GM23338 (cell line): ENCODE data around the gene ACTR1A. TPM values are rescaled to one million over a fixed set of nuclear protein-coding genes. Genes with fewer than 3 reads are reported as not detected.

Source experiments
- ATAC-seq: fragments of 200-7000 bp; cut with Tn5 transposase; 3 replicates; pipeline ENCODE4 v1.9.1; 2020
- DNase-seq: peaks from one replicate; pipeline ENCODE4 v3.0.0-alpha.2; 2015; ENCODE audit warnings: low spot score
- H2AFZ ChIP-seq: fragments of 200-600 bp; sonication (generic); 2 replicates; pipeline ENCODE4 v1.8.0; 2016; ENCODE audit warnings: antibody characterized with exemption, mild to moderate bottlenecking, moderate library complexity
- H3F3A ChIP-seq: fragments of 200-600 bp; sonication (generic); replicated peaks from 2 replicates; pipeline ENCODE4 v1.8.0; 2017; ENCODE audit warnings: antibody characterized with exemption, mixed run types, low read depth
- H3K27ac ChIP-seq: fragments of 200-600 bp; sonication (generic); 2 replicates; pipeline ENCODE4 v1.6.1; 2016; ENCODE audit warnings: low read depth
- H3K27me3 ChIP-seq: fragments of 200-600 bp; sonication (generic); 2 replicates; pipeline ENCODE4 v1.8.0; 2016; ENCODE audit warnings: mild to moderate bottlenecking, mixed run types, moderate library complexity; ENCODE audit not compliant: insufficient read depth
- H3K36me3 ChIP-seq: fragments of 200-600 bp; sonication (generic); 2 replicates; pipeline ENCODE4 v1.8.0; 2016; ENCODE audit warnings: mild to moderate bottlenecking; ENCODE audit not compliant: insufficient read depth
- H3K4me1 ChIP-seq: fragments of 200-600 bp; sonication (generic); 2 replicates; pipeline ENCODE4 v1.8.0; 2016; ENCODE audit warnings: mild to moderate bottlenecking, moderate library complexity; ENCODE audit not compliant: insufficient read depth
- H3K4me2 ChIP-seq: fragments of 200-600 bp; sonication (generic); 2 replicates; pipeline ENCODE4 v1.7.1; 2017; ENCODE audit warnings: mixed run types
- H3K4me3 ChIP-seq: fragments of 200-600 bp; sonication (generic); 2 replicates; pipeline ENCODE4 v1.6.1; 2016; ENCODE audit warnings: mixed run types
- H3K79me2 ChIP-seq: fragments of 200-600 bp; sonication (generic); replicated peaks from 2 replicates; pipeline ENCODE4 v1.8.0; 2017; ENCODE audit warnings: mild to moderate bottlenecking; ENCODE audit not compliant: insufficient read depth
- H3K9me2 ChIP-seq: fragments of 200-600 bp; sonication (generic); 2 replicates; pipeline ENCODE4 v1.8.0; 2017; ENCODE audit not compliant: insufficient read depth
- H4K20me1 ChIP-seq: fragments of 200-600 bp; sonication (generic); replicated peaks from 2 replicates; pipeline ENCODE4 v1.8.0; 2017; ENCODE audit warnings: mild to moderate bottlenecking; ENCODE audit not compliant: insufficient read depth
- H3K27ac Mint-ChIP-seq: 2 replicates; pipeline ENCODE4 v1.8.0; 2020; ENCODE audit warnings: inconsistent platforms, mild to moderate bottlenecking, moderate library complexity, mixed read lengths
- H3K27me3 Mint-ChIP-seq: 3 replicates; pipeline ENCODE4 v1.8.0; 2022; ENCODE audit warnings: low read depth, mild to moderate bottlenecking, moderate library complexity, mixed read lengths, inconsistent platforms; ENCODE audit not compliant: insufficient read depth, poor library complexity
- H3K36me3 Mint-ChIP-seq: 3 replicates; pipeline ENCODE4 v1.8.0; 2021; ENCODE audit warnings: low read depth, mild to moderate bottlenecking, inconsistent platforms, moderate library complexity, mixed read lengths
- H3K4me1 Mint-ChIP-seq: 3 replicates; pipeline ENCODE4 v1.8.0; 2020; ENCODE audit warnings: mild to moderate bottlenecking, inconsistent platforms, mixed read lengths
- H3K4me3 Mint-ChIP-seq: 3 replicates; pipeline ENCODE4 v1.8.0; 2021; ENCODE audit warnings: moderate library complexity, mild to moderate bottlenecking, inconsistent platforms, mixed read lengths
- H3K9me3 Mint-ChIP-seq: 3 replicates; pipeline ENCODE4 v1.8.0; 2020; ENCODE audit warnings: moderate library complexity, mild to moderate bottlenecking, inconsistent platforms, mixed read lengths
- CREB1 ChIP-seq: fragments of 250-450 bp; sonication (Bioruptor Pico); IDR thresholded peaks from 2 replicates; pipeline ENCODE4 v1.5.0; 2020; ENCODE audit warnings: low read depth, mild to moderate bottlenecking, moderate library complexity
- EZH2 ChIP-seq: fragments of 200-600 bp; sonication (generic); IDR thresholded peaks from one replicate; pipeline ENCODE4 v1.8.0; 2017; ENCODE audit warnings: antibody characterized with exemption, mild to moderate bottlenecking, low read depth; ENCODE audit not compliant: unreplicated experiment
- EZH2phosphoT487 ChIP-seq: fragments of 200-600 bp; sonication (generic); IDR thresholded peaks from one replicate; pipeline ENCODE4 v1.8.1; 2018; ENCODE audit warnings: antibody characterized with exemption; ENCODE audit not compliant: unreplicated experiment
- JUNB ChIP-seq: IDR thresholded peaks from one replicate; pipeline ENCODE4 v1.6.1; 2016; ENCODE audit warnings: antibody characterized with exemption; ENCODE audit not compliant: unreplicated experiment
- NANOG ChIP-seq: IDR thresholded peaks from 2 replicates; pipeline ENCODE4 v1.6.1; 2016; ENCODE audit warnings: antibody characterized with exemption, borderline replicate concordance
- POLR2AphosphoS5 ChIP-seq: IDR thresholded peaks from 2 replicates; pipeline ENCODE4 v1.6.1; 2016; ENCODE audit warnings: antibody characterized with exemption, low read depth
- STAT1 ChIP-seq: IDR thresholded peaks from one replicate; pipeline ENCODE4 v1.6.1; 2016; ENCODE audit warnings: antibody characterized with exemption; ENCODE audit not compliant: unreplicated experiment
- ZNF114 ChIP-seq: fragments of 250-450 bp; sonication (Bioruptor Pico); IDR thresholded peaks from 2 replicates; pipeline ENCODE4 v1.5.0; 2020; ENCODE audit warnings: mild to moderate bottlenecking, moderate library complexity
- ZNF331 ChIP-seq: fragments of 250-450 bp; sonication (Bioruptor Pico); IDR thresholded peaks from 2 replicates; pipeline ENCODE4 v1.5.0; 2020; ENCODE audit warnings: low read depth, mild to moderate bottlenecking, moderate library complexity
- polyA plus RNA-seq: library from polyadenylated mRNA; unstranded; fragments of >200 nt; fragmentation: Nextera tagmentation; extraction: Ambion mirVana; gene quantifications from 2 replicates; pipeline ENCODE4 v1.2.1, GENCODE V29; 2016
- total RNA-seq: library from RNA; depleted of rRNA; stranded (reverse); fragments of >200 nt; shearing (Covaris generic); gene quantifications from 2 replicates; pipeline ENCODE4 v1.2.3, GENCODE V29; 2014
- TF ChIP-seq, protein P1 (sequence below): IDR thresholded peaks from one replicate; pipeline ENCODE4 v1.6.1; 2018; ENCODE audit warnings: antibody characterized with exemption; ENCODE audit not compliant: unreplicated experiment
- TF ChIP-seq, protein P2 (sequence below): IDR thresholded peaks from 2 replicates; pipeline ENCODE4 v1.6.1; 2016; ENCODE audit warnings: antibody characterized with exemption
- TF ChIP-seq, protein P3 (sequence below): fragments of 250-450 bp; sonication (Bioruptor Pico); IDR thresholded peaks from 2 replicates; pipeline ENCODE4 v1.5.0; 2020; ENCODE audit warnings: mild to moderate bottlenecking, moderate library complexity
- TF ChIP-seq, protein P4 (sequence below), 2 experiments: fragments of 200-600 bp in 1 of 2; sonication (generic) in 1 of 2; conservative IDR thresholded peaks; 2 replicates each; pipeline versions ENCODE4 v1.5.1 to v1.6.1; 2016 to 2017; ENCODE audit warnings: antibody characterized with exemption in 2 of 2, low read depth in 2 of 2, mild to moderate bottlenecking in 2 of 2, moderate library complexity in 1 of 2

Gene ACTR1A
- total and polyA plus RNA-seq, 2 experiments from 2014 or later: 39.4 to 101 TPM

DNA sequence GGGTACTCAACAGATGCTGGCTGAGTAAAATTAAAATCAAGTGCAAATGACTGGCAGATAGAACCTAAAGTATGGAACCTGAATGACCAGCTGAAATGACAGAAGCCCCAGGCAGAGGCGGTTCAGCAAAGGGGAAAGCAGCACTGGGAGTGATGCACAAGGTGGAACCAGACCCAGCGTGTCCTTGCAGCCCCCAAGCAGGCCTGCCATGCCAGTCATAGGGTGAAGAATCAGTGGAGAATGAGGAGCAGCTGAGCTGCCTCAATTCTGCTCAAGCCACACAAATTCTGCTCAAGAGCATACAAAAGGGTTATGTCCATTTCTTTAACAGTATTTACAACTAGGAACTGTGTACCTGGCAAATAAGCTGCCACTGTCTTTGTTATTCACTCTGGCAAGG lies 8.7 kb downstream of the ACTR1A start:
- Histone ChIP-seq H2AFZ (no peak overlapping the region), H3K4me2 (no peak overlapping the region), H3K27me3 (no peaks in the 10 kb centered on the region), H3K4me1 (no peaks in the 10 kb centered on the region), H3K36me3 (peaks cover 10% of the 10 kb centered on the region; the same call in 1 of the 2 replicates), H3K27ac (no peak overlapping the region), H3F3A (no peaks in the 10 kb centered on the region), H4K20me1 (peaks cover 55% of the 10 kb centered on the region), H3K9me2 (no peaks in the 10 kb centered on the region), H3K4me3 (no peak overlapping the region), H3K79me2 (peaks cover 53% of the 10 kb centered on the region)
- DNase-seq (no peak), ATAC-seq (no peak)
- TF ChIP-seq EZH2 (no peak), STAT1 (no peak), NANOG (no peak), JUNB (no peak), POLR2AphosphoS5 (no peak), ZNF114 (CRISPR knock-in tag) (no peak), EZH2phosphoT487 (no peak), ZNF331 (CRISPR knock-in tag) (no peak), CREB1 (CRISPR knock-in tag) (no peak)
- TF ChIP-seq, protein P1, sequence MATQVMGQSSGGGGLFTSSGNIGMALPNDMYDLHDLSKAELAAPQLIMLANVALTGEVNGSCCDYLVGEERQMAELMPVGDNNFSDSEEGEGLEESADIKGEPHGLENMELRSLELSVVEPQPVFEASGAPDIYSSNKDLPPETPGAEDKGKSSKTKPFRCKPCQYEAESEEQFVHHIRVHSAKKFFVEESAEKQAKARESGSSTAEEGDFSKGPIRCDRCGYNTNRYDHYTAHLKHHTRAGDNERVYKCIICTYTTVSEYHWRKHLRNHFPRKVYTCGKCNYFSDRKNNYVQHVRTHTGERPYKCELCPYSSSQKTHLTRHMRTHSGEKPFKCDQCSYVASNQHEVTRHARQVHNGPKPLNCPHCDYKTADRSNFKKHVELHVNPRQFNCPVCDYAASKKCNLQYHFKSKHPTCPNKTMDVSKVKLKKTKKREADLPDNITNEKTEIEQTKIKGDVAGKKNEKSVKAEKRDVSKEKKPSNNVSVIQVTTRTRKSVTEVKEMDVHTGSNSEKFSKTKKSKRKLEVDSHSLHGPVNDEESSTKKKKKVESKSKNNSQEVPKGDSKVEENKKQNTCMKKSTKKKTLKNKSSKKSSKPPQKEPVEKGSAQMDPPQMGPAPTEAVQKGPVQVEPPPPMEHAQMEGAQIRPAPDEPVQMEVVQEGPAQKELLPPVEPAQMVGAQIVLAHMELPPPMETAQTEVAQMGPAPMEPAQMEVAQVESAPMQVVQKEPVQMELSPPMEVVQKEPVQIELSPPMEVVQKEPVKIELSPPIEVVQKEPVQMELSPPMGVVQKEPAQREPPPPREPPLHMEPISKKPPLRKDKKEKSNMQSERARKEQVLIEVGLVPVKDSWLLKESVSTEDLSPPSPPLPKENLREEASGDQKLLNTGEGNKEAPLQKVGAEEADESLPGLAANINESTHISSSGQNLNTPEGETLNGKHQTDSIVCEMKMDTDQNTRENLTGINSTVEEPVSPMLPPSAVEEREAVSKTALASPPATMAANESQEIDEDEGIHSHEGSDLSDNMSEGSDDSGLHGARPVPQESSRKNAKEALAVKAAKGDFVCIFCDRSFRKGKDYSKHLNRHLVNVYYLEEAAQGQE: no peak
- TF ChIP-seq, protein P2, sequence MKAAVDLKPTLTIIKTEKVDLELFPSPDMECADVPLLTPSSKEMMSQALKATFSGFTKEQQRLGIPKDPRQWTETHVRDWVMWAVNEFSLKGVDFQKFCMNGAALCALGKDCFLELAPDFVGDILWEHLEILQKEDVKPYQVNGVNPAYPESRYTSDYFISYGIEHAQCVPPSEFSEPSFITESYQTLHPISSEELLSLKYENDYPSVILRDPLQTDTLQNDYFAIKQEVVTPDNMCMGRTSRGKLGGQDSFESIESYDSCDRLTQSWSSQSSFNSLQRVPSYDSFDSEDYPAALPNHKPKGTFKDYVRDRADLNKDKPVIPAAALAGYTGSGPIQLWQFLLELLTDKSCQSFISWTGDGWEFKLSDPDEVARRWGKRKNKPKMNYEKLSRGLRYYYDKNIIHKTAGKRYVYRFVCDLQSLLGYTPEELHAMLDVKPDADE: no peak
- TF ChIP-seq, protein P3, sequence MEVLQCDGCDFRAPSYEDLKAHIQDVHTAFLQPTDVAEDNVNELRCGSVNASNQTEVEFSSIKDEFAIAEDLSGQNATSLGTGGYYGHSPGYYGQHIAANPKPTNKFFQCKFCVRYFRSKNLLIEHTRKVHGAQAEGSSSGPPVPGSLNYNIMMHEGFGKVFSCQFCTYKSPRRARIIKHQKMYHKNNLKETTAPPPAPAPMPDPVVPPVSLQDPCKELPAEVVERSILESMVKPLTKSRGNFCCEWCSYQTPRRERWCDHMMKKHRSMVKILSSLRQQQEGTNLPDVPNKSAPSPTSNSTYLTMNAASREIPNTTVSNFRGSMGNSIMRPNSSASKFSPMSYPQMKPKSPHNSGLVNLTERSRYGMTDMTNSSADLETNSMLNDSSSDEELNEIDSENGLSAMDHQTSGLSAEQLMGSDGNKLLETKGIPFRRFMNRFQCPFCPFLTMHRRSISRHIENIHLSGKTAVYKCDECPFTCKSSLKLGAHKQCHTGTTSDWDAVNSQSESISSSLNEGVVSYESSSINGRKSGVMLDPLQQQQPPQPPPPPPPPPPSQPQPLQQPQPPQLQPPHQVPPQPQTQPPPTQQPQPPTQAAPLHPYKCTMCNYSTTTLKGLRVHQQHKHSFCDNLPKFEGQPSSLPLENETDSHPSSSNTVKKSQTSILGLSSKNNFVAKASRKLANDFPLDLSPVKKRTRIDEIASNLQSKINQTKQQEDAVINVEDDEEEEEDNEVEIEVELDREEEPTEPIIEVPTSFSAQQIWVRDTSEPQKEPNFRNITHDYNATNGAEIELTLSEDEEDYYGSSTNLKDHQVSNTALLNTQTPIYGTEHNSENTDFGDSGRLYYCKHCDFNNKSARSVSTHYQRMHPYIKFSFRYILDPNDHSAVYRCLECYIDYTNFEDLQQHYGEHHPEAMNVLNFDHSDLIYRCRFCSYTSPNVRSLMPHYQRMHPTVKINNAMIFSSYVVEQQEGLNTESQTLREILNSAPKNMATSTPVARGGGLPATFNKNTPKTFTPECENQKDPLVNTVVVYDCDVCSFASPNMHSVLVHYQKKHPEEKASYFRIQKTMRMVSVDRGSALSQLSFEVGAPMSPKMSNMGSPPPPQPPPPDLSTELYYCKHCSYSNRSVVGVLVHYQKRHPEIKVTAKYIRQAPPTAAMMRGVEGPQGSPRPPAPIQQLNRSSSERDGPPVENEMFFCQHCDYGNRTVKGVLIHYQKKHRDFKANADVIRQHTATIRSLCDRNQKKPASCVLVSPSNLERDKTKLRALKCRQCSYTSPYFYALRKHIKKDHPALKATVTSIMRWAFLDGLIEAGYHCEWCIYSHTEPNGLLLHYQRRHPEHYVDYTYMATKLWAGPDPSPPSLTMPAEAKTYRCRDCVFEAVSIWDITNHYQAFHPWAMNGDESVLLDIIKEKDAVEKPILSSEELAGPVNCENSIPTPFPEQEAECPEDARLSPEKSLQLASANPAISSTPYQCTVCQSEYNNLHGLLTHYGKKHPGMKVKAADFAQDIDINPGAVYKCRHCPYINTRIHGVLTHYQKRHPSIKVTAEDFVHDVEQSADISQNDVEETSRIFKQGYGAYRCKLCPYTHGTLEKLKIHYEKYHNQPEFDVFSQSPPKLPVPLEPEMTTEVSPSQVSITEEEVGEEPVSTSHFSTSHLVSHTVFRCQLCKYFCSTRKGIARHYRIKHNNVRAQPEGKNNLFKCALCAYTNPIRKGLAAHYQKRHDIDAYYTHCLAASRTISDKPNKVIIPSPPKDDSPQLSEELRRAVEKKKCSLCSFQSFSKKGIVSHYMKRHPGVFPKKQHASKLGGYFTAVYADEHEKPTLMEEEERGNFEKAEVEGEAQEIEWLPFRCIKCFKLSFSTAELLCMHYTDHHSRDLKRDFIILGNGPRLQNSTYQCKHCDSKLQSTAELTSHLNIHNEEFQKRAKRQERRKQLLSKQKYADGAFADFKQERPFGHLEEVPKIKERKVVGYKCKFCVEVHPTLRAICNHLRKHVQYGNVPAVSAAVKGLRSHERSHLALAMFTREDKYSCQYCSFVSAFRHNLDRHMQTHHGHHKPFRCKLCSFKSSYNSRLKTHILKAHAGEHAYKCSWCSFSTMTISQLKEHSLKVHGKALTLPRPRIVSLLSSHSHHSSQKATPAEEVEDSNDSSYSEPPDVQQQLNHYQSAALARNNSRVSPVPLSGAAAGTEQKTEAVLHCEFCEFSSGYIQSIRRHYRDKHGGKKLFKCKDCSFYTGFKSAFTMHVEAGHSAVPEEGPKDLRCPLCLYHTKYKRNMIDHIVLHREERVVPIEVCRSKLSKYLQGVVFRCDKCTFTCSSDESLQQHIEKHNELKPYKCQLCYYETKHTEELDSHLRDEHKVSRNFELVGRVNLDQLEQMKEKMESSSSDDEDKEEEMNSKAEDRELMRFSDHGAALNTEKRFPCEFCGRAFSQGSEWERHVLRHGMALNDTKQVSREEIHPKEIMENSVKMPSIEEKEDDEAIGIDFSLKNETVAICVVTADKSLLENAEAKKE (CRISPR knock-in tag): no peak
- TF ChIP-seq, protein P4, sequence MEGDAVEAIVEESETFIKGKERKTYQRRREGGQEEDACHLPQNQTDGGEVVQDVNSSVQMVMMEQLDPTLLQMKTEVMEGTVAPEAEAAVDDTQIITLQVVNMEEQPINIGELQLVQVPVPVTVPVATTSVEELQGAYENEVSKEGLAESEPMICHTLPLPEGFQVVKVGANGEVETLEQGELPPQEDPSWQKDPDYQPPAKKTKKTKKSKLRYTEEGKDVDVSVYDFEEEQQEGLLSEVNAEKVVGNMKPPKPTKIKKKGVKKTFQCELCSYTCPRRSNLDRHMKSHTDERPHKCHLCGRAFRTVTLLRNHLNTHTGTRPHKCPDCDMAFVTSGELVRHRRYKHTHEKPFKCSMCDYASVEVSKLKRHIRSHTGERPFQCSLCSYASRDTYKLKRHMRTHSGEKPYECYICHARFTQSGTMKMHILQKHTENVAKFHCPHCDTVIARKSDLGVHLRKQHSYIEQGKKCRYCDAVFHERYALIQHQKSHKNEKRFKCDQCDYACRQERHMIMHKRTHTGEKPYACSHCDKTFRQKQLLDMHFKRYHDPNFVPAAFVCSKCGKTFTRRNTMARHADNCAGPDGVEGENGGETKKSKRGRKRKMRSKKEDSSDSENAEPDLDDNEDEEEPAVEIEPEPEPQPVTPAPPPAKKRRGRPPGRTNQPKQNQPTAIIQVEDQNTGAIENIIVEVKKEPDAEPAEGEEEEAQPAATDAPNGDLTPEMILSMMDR (conservative IDR thresholded peaks at IDR 0.05; ENCODE audit: low read depth in 2 of 2): no peak
- Mint-ChIP-seq H3K9me3 (no peaks in the 10 kb centered on the region), H3K27me3 (no peaks in the 10 kb centered on the region), H3K36me3 (peaks cover 9% of the 10 kb centered on the region), H3K4me1 (no peaks in the 10 kb centered on the region), H3K27ac (no peak overlapping the region), H3K4me3 (no peak overlapping the region)
